LNCAP (cell line): ENCODE results near the gene VGLL4.

Experiments
- TF ChIP-seq, protein P1 (sequence below): fragments of 450-650 bp; IDR thresholded peaks from 2 replicates; pipeline ENCODE4 v1.5.1; 2017; ENCODE audit warnings: mild to moderate bottlenecking

VGLL4 gene

DNA sequence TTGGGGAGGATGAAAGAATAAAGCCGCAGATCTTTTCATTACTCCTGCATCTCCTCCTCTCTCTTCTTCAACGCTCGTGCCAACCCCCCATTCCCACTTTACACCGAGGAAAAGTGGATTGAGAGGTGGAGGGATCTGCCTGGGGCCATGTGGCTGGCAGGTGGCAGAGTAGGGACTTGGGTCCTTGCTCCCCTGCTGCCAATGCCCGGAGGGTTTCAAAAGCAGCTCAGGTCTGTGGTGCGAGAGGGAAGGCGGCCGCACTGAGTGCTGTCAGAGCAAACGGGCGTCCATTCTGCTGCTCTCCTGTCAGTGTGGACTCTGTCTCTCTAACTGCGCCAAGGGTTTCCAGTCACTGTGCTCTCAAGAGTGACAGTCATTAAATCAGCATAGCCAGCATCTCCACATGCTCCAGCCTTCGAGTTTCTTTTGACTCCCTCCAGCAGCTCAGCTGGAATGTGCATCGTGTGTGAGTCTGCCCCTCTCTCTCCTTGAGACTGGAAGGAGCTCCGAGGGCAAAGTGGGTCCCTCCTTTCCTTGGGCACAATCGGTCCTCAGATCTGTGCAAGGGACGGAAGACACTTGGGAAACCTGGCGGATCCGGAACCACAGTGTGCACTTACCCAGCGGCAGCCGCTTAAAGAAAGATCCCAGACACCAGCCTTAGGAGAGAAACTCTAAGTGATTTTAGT, 68.6 kb downstream of the VGLL4 start:
- TF ChIP-seq, protein P1, sequence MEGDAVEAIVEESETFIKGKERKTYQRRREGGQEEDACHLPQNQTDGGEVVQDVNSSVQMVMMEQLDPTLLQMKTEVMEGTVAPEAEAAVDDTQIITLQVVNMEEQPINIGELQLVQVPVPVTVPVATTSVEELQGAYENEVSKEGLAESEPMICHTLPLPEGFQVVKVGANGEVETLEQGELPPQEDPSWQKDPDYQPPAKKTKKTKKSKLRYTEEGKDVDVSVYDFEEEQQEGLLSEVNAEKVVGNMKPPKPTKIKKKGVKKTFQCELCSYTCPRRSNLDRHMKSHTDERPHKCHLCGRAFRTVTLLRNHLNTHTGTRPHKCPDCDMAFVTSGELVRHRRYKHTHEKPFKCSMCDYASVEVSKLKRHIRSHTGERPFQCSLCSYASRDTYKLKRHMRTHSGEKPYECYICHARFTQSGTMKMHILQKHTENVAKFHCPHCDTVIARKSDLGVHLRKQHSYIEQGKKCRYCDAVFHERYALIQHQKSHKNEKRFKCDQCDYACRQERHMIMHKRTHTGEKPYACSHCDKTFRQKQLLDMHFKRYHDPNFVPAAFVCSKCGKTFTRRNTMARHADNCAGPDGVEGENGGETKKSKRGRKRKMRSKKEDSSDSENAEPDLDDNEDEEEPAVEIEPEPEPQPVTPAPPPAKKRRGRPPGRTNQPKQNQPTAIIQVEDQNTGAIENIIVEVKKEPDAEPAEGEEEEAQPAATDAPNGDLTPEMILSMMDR: no peak

DNA sequence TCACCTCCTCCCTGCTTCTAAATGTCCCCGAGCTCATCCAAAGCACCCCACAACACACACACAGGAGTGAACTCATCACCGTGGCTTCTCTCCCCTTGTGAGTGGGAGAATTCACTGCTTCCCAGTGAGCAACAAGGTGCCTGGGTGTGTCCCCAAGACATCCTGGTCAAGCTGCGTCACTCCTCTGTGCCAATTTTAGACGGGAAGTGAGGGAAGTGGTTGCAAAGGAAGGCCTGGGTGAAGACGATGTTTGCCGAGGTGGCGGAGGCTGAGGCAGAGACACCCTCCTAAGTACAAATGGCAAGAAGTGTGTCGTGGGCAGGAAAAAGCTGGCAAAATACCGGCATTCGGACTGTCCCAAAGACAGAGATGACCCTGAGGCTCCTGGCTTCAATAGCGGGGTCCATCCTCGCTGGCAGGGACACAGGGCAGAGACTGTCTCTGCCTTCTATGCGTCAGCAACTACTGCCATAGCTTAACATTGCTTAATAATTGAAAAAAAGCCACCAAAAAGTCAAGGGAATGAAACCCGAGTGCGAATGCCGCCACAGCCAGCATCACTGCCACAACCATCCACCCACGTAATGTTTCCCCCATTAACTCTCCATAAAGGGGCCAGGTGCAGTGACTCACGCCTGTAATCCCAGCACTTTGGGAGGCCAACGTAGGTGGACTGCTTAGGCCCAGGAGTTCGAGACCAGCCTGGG, 72.8 kb downstream of the VGLL4 start:
- TF ChIP-seq, protein P1: no peak

DNA sequence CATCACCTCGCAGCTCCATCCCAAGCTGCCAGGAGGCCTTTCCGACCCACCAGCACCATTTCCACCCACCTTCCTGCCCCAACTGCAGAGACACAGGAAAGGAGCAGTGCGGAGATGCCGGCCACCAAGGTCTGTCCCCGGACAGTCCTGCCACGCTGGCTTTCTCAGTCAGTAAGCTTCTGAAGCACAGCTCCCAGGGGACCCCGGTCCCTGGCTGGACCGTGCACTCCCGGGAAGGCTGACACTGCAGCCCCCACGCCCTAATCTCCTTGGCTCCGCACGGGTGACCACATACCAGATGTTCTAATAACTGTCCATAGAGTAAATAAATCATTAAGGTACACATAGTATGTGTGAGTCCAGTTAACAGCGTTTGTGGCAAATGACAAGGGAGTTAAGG, 73.5 kb downstream of the VGLL4 start:
- TF ChIP-seq, protein P1: no peak

DNA sequence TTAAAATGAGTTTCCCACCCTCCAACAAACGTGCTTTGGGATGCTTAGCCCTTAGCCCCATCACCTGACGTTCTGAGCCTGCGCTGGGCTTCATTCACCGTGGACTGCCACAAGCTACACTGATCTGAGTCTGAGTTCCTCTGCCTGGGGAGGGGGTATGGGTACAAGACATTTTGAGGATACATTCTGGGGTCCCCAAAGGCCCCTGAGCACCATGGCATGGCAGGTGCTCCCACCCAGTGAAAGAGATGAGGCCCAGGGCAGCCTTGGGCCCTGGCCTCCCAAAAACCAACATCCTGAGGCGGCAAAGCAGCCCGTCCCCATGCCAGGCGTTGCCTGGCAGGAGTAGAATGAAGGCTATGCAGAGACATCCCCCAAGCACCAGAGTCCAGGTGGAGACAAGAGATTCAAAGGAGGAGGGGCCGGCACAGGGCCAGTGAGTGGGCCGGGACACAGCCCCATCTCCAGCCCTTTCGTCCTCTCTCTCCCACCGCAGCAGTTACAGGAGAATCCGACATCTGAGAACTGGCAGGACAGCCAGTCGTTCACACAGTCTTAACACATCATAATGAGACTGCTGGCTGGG, 74.5 kb downstream of the VGLL4 start:
- TF ChIP-seq, protein P1: no peak

DNA sequence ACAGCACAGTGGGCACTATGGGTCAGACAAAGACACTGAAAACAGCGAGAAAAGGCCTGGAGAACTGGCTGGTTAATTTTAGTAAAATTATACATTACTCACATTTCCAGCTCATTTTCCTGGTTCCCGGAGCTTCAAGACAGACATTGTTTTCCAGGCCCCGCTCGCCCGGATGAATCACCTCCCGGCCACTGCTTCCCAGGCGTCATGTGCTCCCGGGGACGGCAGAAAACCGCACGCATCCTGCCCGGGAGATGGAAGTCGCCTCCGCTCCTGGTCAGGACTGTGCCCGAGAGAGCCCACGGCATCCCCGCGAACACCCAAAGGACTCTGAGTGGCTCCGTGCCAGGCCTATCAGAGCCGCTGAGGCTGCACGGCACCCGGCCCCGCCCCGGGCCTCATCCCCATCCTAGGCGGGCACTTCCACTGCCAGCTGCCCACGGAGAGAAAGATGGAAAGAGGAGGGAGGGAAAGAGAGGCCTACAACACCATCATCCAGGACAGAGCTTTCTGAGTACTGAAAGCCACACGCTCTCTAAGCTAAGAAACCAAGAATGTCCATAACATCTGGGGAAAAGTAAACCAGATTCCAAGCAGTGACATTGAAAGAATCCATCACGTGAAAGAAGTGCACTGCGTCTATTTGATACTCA, 75.1 kb downstream of the VGLL4 start:
- TF ChIP-seq, protein P1: no peak

DNA sequence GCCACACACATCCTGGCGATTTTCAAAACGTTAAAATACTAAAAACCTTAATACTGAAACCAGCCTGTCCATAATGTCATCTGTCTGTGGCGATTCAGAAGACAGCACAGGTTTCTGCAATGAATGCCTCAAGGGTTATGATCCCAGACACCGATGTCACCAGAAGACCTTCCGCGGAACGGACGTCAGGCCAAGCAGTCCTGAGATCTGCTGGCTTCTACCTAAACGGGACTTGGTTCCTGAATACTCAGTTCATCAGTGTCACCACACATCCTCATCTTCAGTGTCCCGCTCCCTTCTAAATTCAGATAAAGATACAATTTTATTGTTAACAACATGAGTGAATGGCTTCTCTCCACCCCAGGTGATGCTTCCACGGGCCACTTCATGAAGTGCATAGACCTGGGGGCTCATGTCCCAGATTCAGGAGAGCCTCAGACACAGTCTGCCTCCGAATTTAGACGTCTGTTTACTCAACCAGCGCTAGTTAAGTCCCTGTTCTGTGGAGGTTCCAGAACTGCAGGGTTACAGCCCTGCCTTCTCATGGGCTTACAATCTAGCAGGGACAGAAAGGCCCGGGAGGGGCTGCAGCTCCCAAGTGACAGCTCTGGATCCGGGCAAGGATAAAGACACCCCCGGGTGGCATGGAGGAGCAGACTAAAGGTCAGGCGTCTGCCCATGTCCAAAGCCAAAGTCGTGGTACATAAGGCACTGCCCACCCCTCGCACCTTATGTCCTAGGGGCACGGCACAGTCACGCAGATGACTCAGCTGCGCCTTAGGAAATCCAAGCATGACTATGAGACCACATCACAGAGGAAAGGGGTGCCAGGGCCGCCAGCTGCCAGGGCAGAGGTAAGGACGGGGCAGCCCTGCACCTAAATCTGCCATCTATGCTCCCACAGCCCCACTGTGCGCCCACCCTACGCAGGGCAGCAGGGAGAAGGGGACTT, 75.9 kb downstream of the VGLL4 start:
- TF ChIP-seq, protein P1: no peak

DNA sequence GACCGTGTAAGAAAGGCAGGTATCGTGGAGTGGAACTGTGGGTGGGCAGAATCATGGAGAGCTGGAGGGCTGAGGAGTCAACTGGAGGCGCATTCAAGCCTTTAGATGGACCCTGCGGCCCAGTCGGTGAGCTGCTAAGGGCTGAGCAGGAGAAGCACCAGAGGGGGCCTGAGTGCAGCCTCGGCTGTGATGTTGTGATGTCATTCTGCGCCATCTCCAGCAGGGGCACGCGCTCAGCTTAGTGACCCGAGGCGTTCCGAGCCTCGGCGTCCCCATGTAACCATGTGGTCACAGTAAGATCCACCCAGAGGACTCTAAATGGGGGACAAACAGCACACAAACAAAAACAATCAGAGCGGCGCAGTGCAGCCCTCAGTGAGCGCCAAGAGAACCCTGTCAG, 76.8 kb downstream of the VGLL4 start:
- TF ChIP-seq, protein P1: no peak
